OCI-LY1 (cell line): ENCODE results near the gene ARHGEF28.

Experiments used
- H2AFZ ChIP-seq: fragments of 200-600 bp; sonication (generic), shearing (Covaris generic); 2 replicates; pipeline ENCODE4 v1.6.0; 2014; ENCODE audit warnings: antibody characterized with exemption, mild to moderate bottlenecking, low read length
- H3F3A ChIP-seq: fragments of 200-600 bp; sonication (generic), shearing (Covaris generic); 2 replicates; pipeline ENCODE4 v1.6.0; 2014; ENCODE audit warnings: mild to moderate bottlenecking, antibody characterized with exemption, low read length, moderate library complexity; ENCODE audit not compliant: insufficient read depth
- H3K27ac ChIP-seq: fragments of 200-600 bp; sonication (generic); 2 replicates; pipeline ENCODE4 v1.5.1; 2014; ENCODE audit warnings: low read length, mixed run types, mild to moderate bottlenecking, low read depth; ENCODE audit not compliant: poor library complexity, severe bottlenecking
- H3K27me3 ChIP-seq: fragments of 200-600 bp; sonication (generic); 2 replicates; pipeline ENCODE4 v1.6.0; 2014; ENCODE audit warnings: antibody characterized with exemption, mild to moderate bottlenecking, low read length, moderate library complexity; ENCODE audit not compliant: insufficient read depth
- H3K36me3 ChIP-seq: fragments of 200-600 bp; sonication (generic); 2 replicates; pipeline ENCODE4 v1.6.1; 2014; ENCODE audit warnings: mild to moderate bottlenecking, antibody characterized with exemption, low read length, moderate library complexity, mixed read lengths; ENCODE audit not compliant: insufficient read depth
- H3K4me1 ChIP-seq: fragments of 200-600 bp; sonication (generic); 2 replicates; pipeline ENCODE4 v1.5.1; 2014; ENCODE audit warnings: mild to moderate bottlenecking, low read length, moderate library complexity; ENCODE audit not compliant: insufficient read depth, severe bottlenecking
- H3K4me2 ChIP-seq: fragments of 200-600 bp; sonication (generic), shearing (Covaris generic); 2 replicates; pipeline ENCODE4 v1.6.1; 2014; ENCODE audit warnings: low read length
- H3K4me3 ChIP-seq: fragments of 200-600 bp; sonication (generic); 2 replicates; pipeline ENCODE4 v1.5.1; 2014; ENCODE audit warnings: low read length, low read depth, mild to moderate bottlenecking, mixed read lengths; ENCODE audit not compliant: poor library complexity, severe bottlenecking
- H3K79me2 ChIP-seq: fragments of 200-600 bp; shearing (Covaris generic); 2 replicates; pipeline ENCODE4 v1.6.1; 2016; ENCODE audit warnings: mixed run types, low read length, mixed read lengths; ENCODE audit not compliant: insufficient read depth
- H3K9ac ChIP-seq: fragments of 200-600 bp; sonication (generic), shearing (Covaris generic); 2 replicates; pipeline ENCODE4 v1.6.1; 2014; ENCODE audit warnings: mild to moderate bottlenecking, low read length, mixed read lengths
- H3K9me2 ChIP-seq: fragments of 200-600 bp; sonication (generic), shearing (Covaris generic); 2 replicates; pipeline ENCODE4 v1.6.1; 2014; ENCODE audit warnings: low read depth, mild to moderate bottlenecking, low read length, mixed read lengths
- H3K9me3 ChIP-seq: fragments of 200-600 bp; shearing (Covaris generic); 2 replicates; pipeline ENCODE4 v1.6.1; 2014; ENCODE audit warnings: low read length, mixed read lengths
- H4K20me1 ChIP-seq: fragments of 200-600 bp; sonication (generic), shearing (Covaris generic); 2 replicates; pipeline ENCODE4 v1.6.0; 2016; ENCODE audit warnings: mild to moderate bottlenecking, low read length; ENCODE audit not compliant: insufficient read depth
- EZH2 ChIP-seq: fragments of 200-600 bp; sonication (generic), shearing (Covaris generic); IDR thresholded peaks from 2 replicates; pipeline ENCODE4 v1.8.0; 2017; ENCODE audit warnings: borderline replicate concordance, mixed run types, mild to moderate bottlenecking, antibody characterized with exemption, low read length, moderate library complexity, mixed read lengths
- TF ChIP-seq, protein P1 (sequence below): fragments of 200-600 bp; sonication (generic), shearing (Covaris generic); IDR thresholded peaks from 2 replicates; pipeline ENCODE4 v1.5.1; 2017; ENCODE audit warnings: mild to moderate bottlenecking, antibody characterized with exemption, low read length, moderate library complexity, mixed read lengths

Gene ARHGEF28

DNA sequence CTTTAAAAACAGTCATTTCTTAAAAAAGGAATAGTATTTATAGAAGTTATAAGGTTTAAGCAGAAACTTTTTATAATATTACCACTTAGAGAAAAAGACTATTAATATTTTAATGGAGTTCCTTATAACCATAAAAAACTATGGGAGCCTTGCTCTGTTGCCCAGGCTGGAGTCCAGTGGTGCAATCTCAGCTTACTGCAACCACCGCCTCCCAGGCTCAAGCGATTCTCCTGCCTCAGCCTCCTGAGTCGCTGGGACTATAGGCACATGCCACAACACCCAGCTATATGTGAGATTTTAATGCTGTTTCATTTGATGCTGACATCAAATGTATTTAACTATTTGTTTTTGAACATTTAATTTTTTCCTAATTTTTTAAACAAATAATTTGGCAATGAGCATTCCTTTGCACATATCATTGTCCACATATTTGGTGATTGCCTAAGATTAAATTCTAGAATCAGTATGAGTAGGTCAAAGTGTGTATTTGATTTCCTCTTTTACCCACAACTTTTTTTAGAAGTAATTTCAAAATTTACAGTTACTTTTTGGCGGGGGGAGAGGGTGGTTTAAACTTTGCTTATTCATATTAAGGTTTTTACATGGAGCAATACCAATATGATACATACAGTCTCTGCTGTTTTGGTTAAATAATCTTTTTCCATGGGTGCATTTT, 235.5 kb downstream of the ARHGEF28 start:
- no peak for TF ChIP-seq EZH2
- TF ChIP-seq, protein P1, sequence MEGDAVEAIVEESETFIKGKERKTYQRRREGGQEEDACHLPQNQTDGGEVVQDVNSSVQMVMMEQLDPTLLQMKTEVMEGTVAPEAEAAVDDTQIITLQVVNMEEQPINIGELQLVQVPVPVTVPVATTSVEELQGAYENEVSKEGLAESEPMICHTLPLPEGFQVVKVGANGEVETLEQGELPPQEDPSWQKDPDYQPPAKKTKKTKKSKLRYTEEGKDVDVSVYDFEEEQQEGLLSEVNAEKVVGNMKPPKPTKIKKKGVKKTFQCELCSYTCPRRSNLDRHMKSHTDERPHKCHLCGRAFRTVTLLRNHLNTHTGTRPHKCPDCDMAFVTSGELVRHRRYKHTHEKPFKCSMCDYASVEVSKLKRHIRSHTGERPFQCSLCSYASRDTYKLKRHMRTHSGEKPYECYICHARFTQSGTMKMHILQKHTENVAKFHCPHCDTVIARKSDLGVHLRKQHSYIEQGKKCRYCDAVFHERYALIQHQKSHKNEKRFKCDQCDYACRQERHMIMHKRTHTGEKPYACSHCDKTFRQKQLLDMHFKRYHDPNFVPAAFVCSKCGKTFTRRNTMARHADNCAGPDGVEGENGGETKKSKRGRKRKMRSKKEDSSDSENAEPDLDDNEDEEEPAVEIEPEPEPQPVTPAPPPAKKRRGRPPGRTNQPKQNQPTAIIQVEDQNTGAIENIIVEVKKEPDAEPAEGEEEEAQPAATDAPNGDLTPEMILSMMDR: no peak
- Histone ChIP-seq H3K79me2 (no peaks in the 10 kb centered on the region), H3K27ac (no peak overlapping the region), H4K20me1 (no peaks in the 10 kb centered on the region), H3K36me3 (no peaks in the 10 kb centered on the region), H3F3A (no peaks in the 10 kb centered on the region), H3K4me2 (no peak overlapping the region), H2AFZ (no peak overlapping the region), H3K9me2 (no peaks in the 10 kb centered on the region), H3K4me3 (no peak overlapping the region), H3K9me3 (no peaks in the 10 kb centered on the region), H3K4me1 (no peaks in the 10 kb centered on the region), H3K27me3 (no peaks in the 10 kb centered on the region), H3K9ac (no peak overlapping the region)

DNA sequence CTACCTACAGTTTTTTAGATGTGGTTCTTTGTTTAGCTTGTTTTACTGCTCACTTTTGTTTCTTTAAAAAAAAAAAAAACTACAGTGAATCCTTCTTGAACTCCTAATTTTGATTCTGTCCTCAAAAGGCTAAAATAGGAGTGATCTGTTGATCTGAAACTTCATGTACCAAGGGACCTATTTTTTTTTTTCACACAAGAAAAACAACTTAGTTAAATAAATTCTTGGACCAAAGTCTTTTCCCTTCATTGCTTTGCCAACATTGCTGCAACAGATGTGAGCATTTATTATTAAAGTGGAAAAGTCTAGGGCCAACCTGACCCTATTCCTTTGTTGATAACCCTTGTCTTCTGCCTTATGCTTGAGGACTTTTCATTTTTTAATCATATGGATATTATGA, 236.8 kb downstream of the ARHGEF28 start:
- Histone ChIP-seq H3K9me2 (no peaks in the 10 kb centered on the region), H3K4me3 (no peak overlapping the region), H3F3A (no peaks in the 10 kb centered on the region), H3K9ac (no peak overlapping the region), H3K4me1 (no peaks in the 10 kb centered on the region), H3K27ac (no peak overlapping the region), H3K36me3 (no peaks in the 10 kb centered on the region), H2AFZ (no peak overlapping the region), H3K4me2 (no peak overlapping the region), H3K27me3 (no peaks in the 10 kb centered on the region), H4K20me1 (no peaks in the 10 kb centered on the region), H3K9me3 (no peaks in the 10 kb centered on the region), H3K79me2 (no peaks in the 10 kb centered on the region)
- no peak for TF ChIP-seq EZH2
- TF ChIP-seq, protein P1: no peak

DNA sequence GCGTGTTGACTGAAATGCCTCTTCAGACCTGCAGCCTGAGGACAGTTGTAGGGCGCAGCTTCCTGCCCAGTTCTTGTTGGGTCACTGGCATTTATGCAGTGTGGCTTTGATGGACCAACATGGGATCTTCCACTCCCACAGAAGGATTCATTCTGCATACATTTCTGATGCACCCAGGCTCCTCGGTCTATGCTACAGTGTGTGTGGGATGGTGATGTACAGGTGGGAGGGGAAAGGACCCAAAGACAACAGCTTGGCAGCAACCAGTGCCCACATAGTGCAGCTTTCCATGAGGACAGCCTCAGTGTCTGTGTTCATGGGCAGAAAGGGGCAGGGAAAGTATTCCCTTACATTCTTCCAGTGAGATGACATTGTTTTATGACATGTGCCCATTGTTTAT, 237.9 kb downstream of the ARHGEF28 start:
- no peaks in the 10 kb centered on the region for H3K9me3 ChIP-seq
- no peak overlapping the region for H3K4me2 ChIP-seq
- no peaks in the 10 kb centered on the region for H4K20me1 ChIP-seq
- H3F3A ChIP-seq: no peaks in the 10 kb centered on the region
- TF ChIP-seq, protein P1: no peak
- no peak for TF ChIP-seq EZH2
- H3K4me3 ChIP-seq: no peak overlapping the region
- no peaks in the 10 kb centered on the region for H3K9me2 ChIP-seq
- H3K27ac ChIP-seq: no peak overlapping the region
- H3K9ac ChIP-seq: no peak overlapping the region
- H3K79me2 ChIP-seq: no peaks in the 10 kb centered on the region
- H3K27me3 ChIP-seq: no peaks in the 10 kb centered on the region
- H3K36me3 ChIP-seq: no peaks in the 10 kb centered on the region
- H2AFZ ChIP-seq: no peak overlapping the region
- H3K4me1 ChIP-seq: no peaks in the 10 kb centered on the region
